ENCODE results near the gene DDX49.
"Not testable (repeated sequence)": the region's sequence is repeated elsewhere in the genome, so short reads cannot be mapped to it uniquely, and the experiment has no call there.

DDX49 gene

DNA sequence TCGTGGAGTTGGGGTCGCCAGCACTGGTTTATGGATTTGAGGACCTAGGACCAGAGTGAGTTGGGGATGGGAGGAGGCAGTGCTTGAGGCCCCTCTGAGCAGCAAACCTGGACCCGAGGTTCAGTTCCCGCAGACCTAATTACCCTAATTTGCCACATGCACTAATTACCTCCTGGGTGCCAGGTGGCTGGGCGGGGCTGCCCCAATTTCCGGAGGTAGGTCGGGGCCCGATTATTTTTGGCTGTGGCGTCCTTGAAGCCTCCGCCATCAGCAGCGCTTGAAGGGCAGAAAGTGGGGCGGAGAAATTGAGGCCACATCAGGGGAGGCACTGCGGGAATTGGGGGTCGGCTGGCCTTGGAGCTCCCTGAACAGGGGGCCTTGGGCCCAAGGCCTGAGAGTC lies 27.4 kb downstream of the DDX49 start:
- DNase-seq (ENCODE audit: insufficient read length, low spot score): no peak
- no peak for FAIRE-seq
- TF ChIP-seq POLR2A (IDR thresholded peaks at IDR 0.05; ENCODE audit: low read depth, low read length) (no peak), PAX5 (IDR thresholded peaks at IDR 0.05; ENCODE audit: insufficient read depth, low read length, severe bottlenecking) (no peak), TAF1 (IDR thresholded peaks at IDR 0.05; ENCODE audit: low read depth, low read length) (no peak), POLR2AphosphoS5 (IDR thresholded peaks at IDR 0.05; ENCODE audit: low read depth, low read length) (no peak), SPI1 (IDR thresholded peaks at IDR 0.05; ENCODE audit: low read depth, low read length) (no peak)

DNA sequence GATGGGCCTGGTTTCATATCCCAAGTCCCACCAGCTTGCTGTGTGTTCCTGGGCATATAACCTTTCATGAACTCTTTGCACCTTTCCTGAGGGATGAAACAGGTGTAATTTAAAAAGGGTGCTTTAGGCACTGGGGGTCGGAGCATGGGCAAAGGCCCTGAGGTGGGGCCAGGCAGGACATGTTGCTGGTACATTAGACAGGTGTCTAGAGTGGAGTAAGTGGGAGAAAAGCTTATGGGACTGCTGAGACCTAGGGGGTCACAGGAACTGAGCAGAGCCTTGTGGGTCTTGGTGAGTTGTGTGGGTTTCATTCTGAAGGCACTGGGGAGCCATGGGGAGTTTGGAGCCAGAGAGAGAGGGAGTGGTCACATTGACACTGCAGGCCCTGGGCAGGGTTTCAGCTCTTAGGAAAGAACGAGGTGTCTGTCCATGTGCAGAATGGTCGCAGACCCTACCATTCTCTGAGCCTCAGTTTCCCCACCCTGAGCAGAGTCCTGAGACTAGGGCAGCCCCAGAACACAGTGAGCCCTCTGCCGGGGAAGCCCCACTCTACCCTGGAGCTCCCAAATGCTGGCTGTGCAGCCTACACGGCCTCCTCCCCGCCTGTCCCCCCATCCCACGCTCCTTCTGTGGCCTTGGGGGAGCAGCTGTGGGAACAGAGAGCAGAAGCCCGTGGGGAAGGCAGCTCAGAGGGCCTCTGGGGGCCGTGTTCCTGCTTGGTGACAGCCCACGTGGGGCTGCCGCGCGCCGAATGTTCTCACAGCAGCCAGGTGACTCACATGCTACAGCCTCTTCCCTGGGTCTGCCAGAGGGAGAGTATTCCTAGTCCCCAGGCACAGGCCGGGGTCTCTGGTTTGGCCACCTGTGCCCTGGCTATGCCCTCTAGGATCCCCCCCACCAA lies 28.8 kb downstream of the DDX49 start:
- no peak for DNase-seq (ENCODE audit: insufficient read length, low spot score)
- no peak for FAIRE-seq
- no peak for TF ChIP-seq POU2F2 (IDR thresholded peaks at IDR 0.05; ENCODE audit: low read depth, low read length)
- TF ChIP-seq POLR2A (IDR thresholded peaks at IDR 0.05; ENCODE audit: low read depth, low read length): no peak
- no peak for TF ChIP-seq POLR2AphosphoS5 (IDR thresholded peaks at IDR 0.05; ENCODE audit: low read depth, low read length)
- no peak for TF ChIP-seq TAF1 (IDR thresholded peaks at IDR 0.05; ENCODE audit: low read depth, low read length)
- no peak for TF ChIP-seq SPI1 (IDR thresholded peaks at IDR 0.05; ENCODE audit: low read depth, low read length)
- no peak for TF ChIP-seq PAX5 (IDR thresholded peaks at IDR 0.05; ENCODE audit: insufficient read depth, low read length, severe bottlenecking)

DNA sequence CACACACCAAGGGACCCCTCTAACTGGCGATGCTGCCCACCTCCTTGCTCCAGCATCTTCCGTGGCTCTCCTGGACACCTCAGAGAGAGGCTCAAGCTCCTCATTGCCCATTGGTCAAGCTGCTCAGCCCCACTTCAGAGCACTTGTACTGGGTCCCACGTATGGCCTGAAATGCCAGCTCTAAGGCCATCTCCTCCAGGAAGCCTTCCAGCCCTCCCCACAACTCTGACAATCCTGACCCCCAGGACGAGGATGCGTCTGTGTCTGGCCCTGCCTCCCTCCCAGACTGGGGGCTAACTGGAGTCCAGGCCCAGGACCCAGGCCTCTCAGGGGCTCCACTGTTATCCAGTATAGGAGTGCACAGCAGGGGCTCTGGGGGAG lies 29.5 kb downstream of the DDX49 start:
- DNase-seq (ENCODE audit: insufficient read length, low spot score) (no peak), FAIRE-seq (no peak)
- TF ChIP-seq SPI1 (IDR thresholded peaks at IDR 0.05; ENCODE audit: low read depth, low read length) (no peak), PAX5 (IDR thresholded peaks at IDR 0.05; ENCODE audit: insufficient read depth, low read length, severe bottlenecking) (no peak), TAF1 (IDR thresholded peaks at IDR 0.05; ENCODE audit: low read depth, low read length) (no peak), POU2F2 (IDR thresholded peaks at IDR 0.05; ENCODE audit: low read depth, low read length) (no peak), POLR2AphosphoS5 (IDR thresholded peaks at IDR 0.05; ENCODE audit: low read depth, low read length) (no peak), POLR2A (IDR thresholded peaks at IDR 0.05; ENCODE audit: low read depth, low read length) (no peak)

DNA sequence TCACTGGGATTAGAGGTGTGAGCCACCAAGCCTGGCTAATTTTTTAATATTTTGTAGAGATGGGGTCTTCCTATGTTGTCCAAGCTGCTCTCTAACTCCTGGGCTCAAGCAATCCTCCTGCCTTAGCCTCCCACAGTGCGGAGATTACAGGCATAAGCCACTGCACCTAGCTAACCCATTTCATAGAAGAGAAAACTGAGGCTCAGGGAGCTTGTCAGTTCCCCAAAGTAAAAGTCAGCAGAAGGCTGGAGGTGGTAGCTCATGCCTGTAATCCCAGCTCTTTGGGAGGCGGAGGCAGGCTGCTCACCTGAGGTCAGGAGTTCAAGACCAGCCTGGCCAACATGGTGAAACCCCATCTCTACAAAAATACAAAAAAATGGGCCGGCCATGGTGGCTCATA lies 30.3 kb downstream of the DDX49 start:
- DNase-seq (ENCODE audit: insufficient read length, low spot score) (no peak), FAIRE-seq (no peak)
- TF ChIP-seq PAX5 (IDR thresholded peaks at IDR 0.05; ENCODE audit: insufficient read depth, low read length, severe bottlenecking) (no peak), TAF1 (IDR thresholded peaks at IDR 0.05; ENCODE audit: low read depth, low read length) (no peak), POU2F2 (IDR thresholded peaks at IDR 0.05; ENCODE audit: low read depth, low read length) (no peak)

DNA sequence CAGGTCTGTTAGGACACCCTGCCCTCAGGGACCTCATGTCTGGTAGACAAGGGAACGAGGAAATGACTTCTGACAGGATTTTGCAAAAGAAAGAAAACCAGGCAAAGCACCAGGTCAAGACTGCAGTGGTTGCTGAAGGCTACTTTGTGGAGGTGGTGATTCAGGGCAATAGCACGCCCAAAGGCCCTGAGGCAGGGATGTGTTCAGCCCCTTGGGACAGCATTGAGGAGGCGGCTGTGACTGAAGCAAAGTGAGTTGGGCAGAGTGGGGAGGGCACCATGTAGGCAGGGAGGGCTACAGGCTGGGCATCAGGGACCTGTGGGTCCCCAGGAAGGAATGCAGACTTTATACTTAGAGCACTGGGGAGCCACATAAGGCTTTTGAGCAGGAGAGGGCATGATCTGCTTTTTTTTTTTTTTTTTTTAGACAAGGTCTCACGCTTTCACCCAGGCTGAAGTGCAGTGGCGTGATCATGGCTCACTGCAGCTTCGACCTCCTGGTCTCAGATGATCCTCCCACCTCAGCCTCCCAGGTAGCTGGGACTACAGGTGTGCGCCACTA lies 32.3 kb downstream of the DDX49 start:
- DNase-seq (ENCODE audit: insufficient read length, low spot score) (no peak), FAIRE-seq (no peak)
- TF ChIP-seq POU2F2 (IDR thresholded peaks at IDR 0.05; ENCODE audit: low read depth, low read length) (no peak), POLR2AphosphoS5 (IDR thresholded peaks at IDR 0.05; ENCODE audit: low read depth, low read length) (no peak), POLR2A (IDR thresholded peaks at IDR 0.05; ENCODE audit: low read depth, low read length) (no peak), PAX5 (IDR thresholded peaks at IDR 0.05; ENCODE audit: insufficient read depth, low read length, severe bottlenecking) (no peak), SPI1 (IDR thresholded peaks at IDR 0.05; ENCODE audit: low read depth, low read length) (no peak), TAF1 (IDR thresholded peaks at IDR 0.05; ENCODE audit: low read depth, low read length) (no peak)

DNA sequence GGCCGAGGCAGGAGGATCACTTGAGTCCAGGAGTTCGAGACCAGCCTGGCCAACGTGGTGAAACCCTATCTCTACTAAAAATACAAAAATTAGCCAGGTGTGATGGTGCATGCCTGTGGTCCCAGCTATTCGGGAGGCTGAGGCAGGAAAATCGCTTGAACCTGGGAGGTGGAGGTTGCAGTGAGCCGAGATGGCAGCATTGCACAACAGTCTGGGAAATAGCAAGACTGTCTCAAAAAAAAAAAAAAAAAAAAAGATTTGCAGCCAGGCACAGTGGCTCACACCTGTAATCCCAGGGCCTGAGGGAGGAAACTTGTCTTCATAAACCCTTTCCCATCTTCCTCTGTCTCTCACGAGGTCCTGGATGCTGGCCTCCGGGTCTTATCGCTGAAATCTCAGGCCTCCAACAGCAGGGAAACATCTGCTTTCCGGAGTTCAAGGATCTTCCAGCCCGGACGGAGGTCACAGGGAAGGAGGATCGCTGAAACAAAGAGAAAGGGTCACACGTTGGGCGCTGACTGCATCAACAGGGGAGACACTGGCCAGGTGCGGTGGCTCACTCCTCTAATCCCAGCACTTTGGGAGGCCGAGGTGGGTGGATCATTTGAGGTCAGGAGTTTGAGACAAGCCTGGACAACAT lies 33.0 kb downstream of the DDX49 start:
- not testable (repeated sequence) for FAIRE-seq

DNA sequence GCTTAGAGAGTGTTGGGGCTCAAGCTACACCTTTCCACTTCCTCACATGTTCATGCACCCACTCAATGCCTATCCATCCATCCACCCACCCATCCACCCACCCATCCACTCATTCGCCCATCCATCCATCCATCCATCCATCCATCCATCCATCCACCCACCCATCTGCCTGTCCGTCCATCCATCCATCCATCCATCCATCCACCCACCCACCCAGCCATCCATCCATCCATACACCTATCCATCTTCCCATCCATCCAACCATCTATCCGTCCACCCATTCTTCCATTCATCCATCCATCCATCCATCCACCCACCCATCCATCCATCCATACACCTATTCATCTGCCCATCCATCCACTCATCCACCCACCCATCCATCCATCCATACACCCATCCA lies 34.6 kb downstream of the DDX49 start:
- DNase-seq (ENCODE audit: insufficient read length, low spot score) (no peak), FAIRE-seq (no peak)
- TF ChIP-seq SPI1 (IDR thresholded peaks at IDR 0.05; ENCODE audit: low read depth, low read length) (no peak), PAX5 (IDR thresholded peaks at IDR 0.05; ENCODE audit: insufficient read depth, low read length, severe bottlenecking) (no peak), POU2F2 (IDR thresholded peaks at IDR 0.05; ENCODE audit: low read depth, low read length) (no peak), POLR2AphosphoS5 (IDR thresholded peaks at IDR 0.05; ENCODE audit: low read depth, low read length) (no peak), POLR2A (IDR thresholded peaks at IDR 0.05; ENCODE audit: low read depth, low read length) (no peak), TAF1 (IDR thresholded peaks at IDR 0.05; ENCODE audit: low read depth, low read length) (no peak)

More for the DNA sequence above, 33.0 kb downstream of the DDX49 start:
- not testable (repeated sequence) for DNase-seq (ENCODE audit: insufficient read length, low spot score)

DNA sequence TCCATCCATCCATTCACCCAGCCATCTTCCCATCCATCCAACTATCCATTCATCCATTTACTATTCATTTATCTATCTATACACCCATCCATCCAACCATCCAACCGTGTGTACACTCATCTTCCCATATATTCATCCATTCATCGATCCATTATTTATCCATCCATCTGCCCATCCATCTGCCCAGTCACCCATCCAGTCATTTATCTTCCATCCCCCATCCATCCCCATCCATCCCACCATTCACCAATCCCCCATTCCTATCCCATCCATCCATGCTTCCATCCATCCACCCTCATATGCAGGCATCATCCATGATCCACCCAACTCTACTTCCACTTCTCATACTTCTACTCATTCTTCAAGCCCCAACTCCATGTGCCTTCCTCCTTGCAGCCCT lies 35.5 kb downstream of the DDX49 start:
- TF ChIP-seq PAX5 (IDR thresholded peaks at IDR 0.05; ENCODE audit: insufficient read depth, low read length, severe bottlenecking): no peak
- no peak for FAIRE-seq
- no peak for DNase-seq (ENCODE audit: insufficient read length, low spot score)

DNA sequence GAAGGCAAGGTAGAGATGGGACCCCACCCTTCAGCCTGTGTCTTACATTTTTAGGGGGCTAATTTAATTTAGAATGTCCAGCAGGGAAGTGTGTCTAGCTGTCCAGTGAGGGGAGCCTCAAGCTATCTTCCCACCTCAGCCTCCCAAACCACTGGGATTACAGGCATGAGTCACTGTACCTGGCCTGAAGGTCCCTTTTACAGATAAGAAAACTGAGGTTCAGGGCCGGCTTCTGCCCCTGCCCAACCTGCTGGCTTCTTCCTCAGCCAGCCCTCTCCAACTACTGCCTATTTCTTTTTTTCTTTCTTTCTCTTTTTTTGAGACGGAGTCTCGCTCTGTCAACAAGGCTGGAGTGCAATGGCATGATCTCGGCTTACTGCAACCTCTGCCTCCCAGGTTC lies 40.9 kb downstream of the DDX49 start:
- no peak for TF ChIP-seq SPI1 (IDR thresholded peaks at IDR 0.05; ENCODE audit: low read depth, low read length)
- TF ChIP-seq POLR2A (IDR thresholded peaks at IDR 0.05; ENCODE audit: low read depth, low read length): no peak
- TF ChIP-seq POU2F2 (IDR thresholded peaks at IDR 0.05; ENCODE audit: low read depth, low read length): no peak
- TF ChIP-seq PAX5 (IDR thresholded peaks at IDR 0.05; ENCODE audit: insufficient read depth, low read length, severe bottlenecking): no peak
- no peak for TF ChIP-seq TAF1 (IDR thresholded peaks at IDR 0.05; ENCODE audit: low read depth, low read length)
- FAIRE-seq (no peak), DNase-seq (ENCODE audit: insufficient read length, low spot score) (no peak)
